HCT116 (cell line): Measurements from ENCODE around the gene TMEM255A. TPM values are rescaled to one million over a fixed set of nuclear protein-coding genes. Genes with fewer than 3 reads are reported as not detected.

Source experiments
- ATAC-seq: fragments of 200-7000 bp; cut with Tn5 transposase; 2 replicates; pipeline ENCODE4 v1.9.1; 2020; ENCODE audit warnings: mild to moderate bottlenecking, moderate library complexity
- BruUV-seq: library from RNA; stranded (reverse); fragments of 400-500 nt; replicated peaks from 2 replicates; lab custom pipeline; 2021; lab: Mats Ljungman, UMichigan
- CTCF ChIA-PET: fragments of 300-600 bp; sonication (Branson Sonifier 250); formaldehyde crosslinking; loops from one replicate; lab custom pipeline; 2021; ENCODE audit warnings: antibody characterized with exemption; lab: Charles Lee
- POLR2A ChIA-PET: fragments of 300-600, 350-600 bp; sonication (Branson Sonifier 250); formaldehyde crosslinking; loops from one replicate; lab custom pipeline; 2021; ENCODE audit warnings: antibody characterized with exemption; lab: Charles Lee
- RAD21 ChIA-PET, 2 experiments: fragments of 300-600 bp; sonication (Branson Sonifier 250); formaldehyde crosslinking; loops; one replicate each; lab custom pipeline; 2023; ENCODE audit warnings: low total read pairs in 2 of 2; ENCODE audit not compliant: uncharacterized antibody in 2 of 2, unreplicated experiment in 2 of 2, low non-redundant PET in 1 of 2; lab: Charles Lee
- DNase-seq: peaks from one replicate; pipeline ENCODE4 v3.0.0-alpha.2; 2010; ENCODE audit warnings: low read depth, low spot score
- H2AFZ ChIP-seq: fragments of 200-600 bp; shearing (Covaris generic), sonication (generic); 2 replicates; pipeline ENCODE4 v1.6.1; 2017; ENCODE audit warnings: low read depth, mixed run types, mixed read lengths, antibody characterized with exemption, low read length; ENCODE audit not compliant: poor library complexity, severe bottlenecking
- H3K27ac ChIP-seq: 2 replicates; pipeline ENCODE4 v1.5.1; 2012; ENCODE audit warnings: low read depth, low read length
- H3K27me3 ChIP-seq: fragments of 200-600 bp; sonication (generic); 2 replicates; pipeline ENCODE4 v1.6.1; 2016; ENCODE audit warnings: mixed run types, low read length, mixed read lengths; ENCODE audit not compliant: insufficient read depth
- H3K36me3 ChIP-seq, 2 experiments: fragments of 200-500 bp in 1 of 2; fragments of 200-600 bp in 1 of 2; sonication (Bioruptor generic) in 1 of 2; sonication (generic) in 1 of 2; 2 replicates each; pipeline versions ENCODE4 v1.5.1 to v1.6.1; 2014 to 2016; ENCODE audit warnings: low read length in 2 of 2, inconsistent platforms in 1 of 2, mixed read lengths in 1 of 2, mixed run types in 1 of 2; ENCODE audit not compliant: insufficient read depth in 2 of 2, control insufficient read depth in 1 of 2
- H3K4me1 ChIP-seq, 2 experiments: fragments of 200-600 bp in 1 of 2; sonication (generic) in 1 of 2; 2 replicates each; pipeline versions ENCODE4 v1.5.1 to v1.6.1; 2012 to 2017; ENCODE audit warnings: low read length in 2 of 2, inconsistent platforms in 1 of 2, mild to moderate bottlenecking in 1 of 2, mixed read lengths in 1 of 2, mixed run types in 1 of 2, moderate library complexity in 1 of 2; ENCODE audit not compliant: insufficient read depth in 2 of 2, control insufficient read depth in 1 of 2
- H3K4me2 ChIP-seq: fragments of 200-600 bp; sonication (generic); 2 replicates; pipeline ENCODE4 v1.6.1; 2017; ENCODE audit warnings: mixed run types, low read length, mixed read lengths
- H3K4me3 ChIP-seq, 2 experiments: fragments of 200-600 bp in 1 of 2; sonication (generic) in 1 of 2; replicated peaks in 1 of 2; 2 replicates each; pipeline ENCODE4 v1.5.1; 2011 to 2016; ENCODE audit warnings: low read length in 2 of 2, control low read depth in 1 of 2, low read depth in 1 of 2, mild to moderate bottlenecking in 1 of 2, mixed read lengths in 1 of 2, mixed run types in 1 of 2
- H3K79me2 ChIP-seq: fragments of 200-600 bp; sonication (generic); 2 replicates; pipeline ENCODE4 v1.6.1; 2017; ENCODE audit warnings: mild to moderate bottlenecking, mixed run types, low read length, moderate library complexity, mixed read lengths; ENCODE audit not compliant: insufficient read depth
- H3K9ac ChIP-seq: fragments of 200-600 bp; sonication (generic); 2 replicates; pipeline ENCODE4 v1.6.1; 2016; ENCODE audit warnings: low read length, mixed read lengths
- H3K9me2 ChIP-seq: fragments of 200-600 bp; sonication (generic), shearing (Covaris generic); 2 replicates; pipeline ENCODE4 v1.6.1; 2017; ENCODE audit warnings: mixed run types, mild to moderate bottlenecking, moderate library complexity; ENCODE audit not compliant: insufficient read depth
- H3K9me3 ChIP-seq, 2 experiments: fragments of 200-500 bp in 1 of 2; fragments of 200-600 bp in 1 of 2; sonication (Bioruptor generic) in 1 of 2; sonication (generic) in 1 of 2; 2 replicates each; pipeline ENCODE4 v1.6.1; 2014 to 2017; ENCODE audit warnings: low read length in 2 of 2, mixed read lengths in 2 of 2, inconsistent platforms in 1 of 2, low read depth in 1 of 2, mild to moderate bottlenecking in 1 of 2, mixed run types in 1 of 2, moderate library complexity in 1 of 2; ENCODE audit not compliant: control insufficient read depth in 1 of 2, insufficient read depth in 1 of 2
- H4K20me1 ChIP-seq: fragments of 200-600 bp; sonication (generic), shearing (Covaris generic); 2 replicates; pipeline ENCODE4 v1.6.1; 2017; ENCODE audit warnings: mixed run types, mild to moderate bottlenecking, moderate library complexity; ENCODE audit not compliant: insufficient read depth
- CBX3 ChIP-seq: IDR thresholded peaks from 2 replicates; pipeline ENCODE4 v1.6.1; 2012; ENCODE audit warnings: low read depth
- CEBPB ChIP-seq: IDR thresholded peaks from 2 replicates; pipeline ENCODE4 v1.6.1; 2012; ENCODE audit warnings: low read depth
- CTCF ChIP-seq, 3 experiments: fragments of 200-600 bp in 1 of 3; sonication (generic) in 1 of 3; IDR thresholded peaks in 2 of 3; conservative IDR thresholded peaks in 1 of 3; 2 replicates each; pipeline ENCODE4 v1.5.1; 2012 to 2017; ENCODE audit warnings: low read depth in 2 of 3, low read length in 2 of 3, antibody characterized with exemption in 1 of 3, borderline replicate concordance in 1 of 3, control low read depth in 1 of 3, mild to moderate bottlenecking in 1 of 3, mixed read lengths in 1 of 3, mixed run types in 1 of 3, moderate library complexity in 1 of 3; ENCODE audit not compliant: insufficient read depth in 1 of 3
- ELF1 ChIP-seq: IDR thresholded peaks from 2 replicates; pipeline ENCODE4 v1.6.1; 2012; ENCODE audit warnings: low read depth, borderline replicate concordance
- MAX ChIP-seq: IDR thresholded peaks from 2 replicates; pipeline ENCODE4 v1.6.1; 2012
- POLR2A ChIP-seq: IDR thresholded peaks from 2 replicates; pipeline ENCODE4 v1.7.0; 2011; ENCODE audit warnings: borderline replicate concordance; ENCODE audit not compliant: insufficient read depth, insufficient read length; ENCODE audit errors: extremely low read depth
- RAD21 ChIP-seq: IDR thresholded peaks from 2 replicates; pipeline ENCODE4 v1.6.1; 2012; ENCODE audit warnings: low read depth, mild to moderate bottlenecking
- SRF ChIP-seq: IDR thresholded peaks from 2 replicates; pipeline ENCODE4 v1.6.1; 2012; ENCODE audit warnings: low read depth
- TCF7L2 ChIP-seq: IDR thresholded peaks from 2 replicates; pipeline ENCODE4 v1.7.0; 2011; ENCODE audit warnings: borderline replicate concordance, inconsistent platforms; ENCODE audit not compliant: insufficient read depth, insufficient read length; ENCODE audit errors: extremely low read depth
- ZFX ChIP-seq: fragments of 450-650 bp; IDR thresholded peaks from 2 replicates; pipeline ENCODE4 v1.6.1; 2017
- ZNF274 ChIP-seq: fragments of 200-500 bp; sonication (Bioruptor generic); IDR thresholded peaks from 2 replicates; pipeline ENCODE4 v1.6.1; 2014; ENCODE audit warnings: mild to moderate bottlenecking, low read depth, low read length, inconsistent platforms
- intact Hi-C: fragments of 100-400 bp; cut with micrococcal nuclease; formaldehyde crosslinking; loops from 2 replicates; pipeline ENCODE4 v1.10.0; 2022
- total RNA-seq: library from RNA; stranded (reverse); gene quantifications from one replicate; pipeline ENCODE4 v1.2.1, GENCODE V29; 2021; ENCODE audit not compliant: unreplicated experiment

TMEM255A gene
- total RNA-seq, 1 experiment from 2014 or later: not detected

- Histone ChIP-seq H3K4me1 (peaks cover 0 to 5% of the 10 kb centered on the region in 2 experiments; a peak in 2 of 4 replicates), H3K9ac (no peak overlapping the region), H3K36me3 (no peaks in the 10 kb centered on the region), H3K79me2 (no peaks in the 10 kb centered on the region), H3K9me2 (no peaks in the 10 kb centered on the region), H4K20me1 (no peaks in the 10 kb centered on the region), H2AFZ (no peak overlapping the region), H3K27ac (no peak overlapping the region), H3K4me3 (no peak overlapping the region), H3K9me3 (no peaks in the 10 kb centered on the region), H3K4me2 (no peak overlapping the region), H3K27me3 (no peaks in the 10 kb centered on the region)
- no peak for ATAC-seq
- no peak for DNase-seq
- CTCF ChIA-PET: no interaction called here
- no peak for TF ChIP-seq SRF
- no peak for TF ChIP-seq POLR2A
- TF ChIP-seq ELF1: no peak
- no peak for TF ChIP-seq TCF7L2
- TF ChIP-seq ZNF274: no peak
- no peak for TF ChIP-seq CTCF (IDR thresholded peaks at IDR 0.05 in 2 of 3, conservative IDR thresholded peaks at IDR 0.05 in 1 of 3; ENCODE audit: borderline replicate concordance in 1 of 3, insufficient read depth in 1 of 3, low read depth in 2 of 3, low read length in 2 of 3)
- no peak for TF ChIP-seq RAD21
- no peak for TF ChIP-seq CEBPB
- TF ChIP-seq ZFX: no peak
- TF ChIP-seq CBX3: no peak
- no peak for TF ChIP-seq MAX
- intact Hi-C loops: no loop called here
- RAD21 ChIA-PET: no interaction called here
- POLR2A ChIA-PET: no interaction called here
- no TSS peak for BruUV-seq
Observed at GRCh38 chrX:120308558-120308957, 2.7 kb downstream of the TMEM255A start.
